Spleen (tissue), 11 donors: ENCODE data around the gene TCAIM. TPM values are rescaled to one million over a fixed set of nuclear protein-coding genes. Genes with fewer than 3 reads are reported as not detected.

Experiments used
- DNase-seq: peaks from one replicate; pipeline ENCODE4 v3.0.0-alpha.2; 2020
- H3K27ac ChIP-seq, 8 donors: fragments of 200-600 bp; sonication (generic) in 7 of 8; 1 replicate in 4 of 8; 2 replicates in 4 of 8; pipeline versions ENCODE4 v1.5.0 to v1.8.0; 2016 to 2021; ENCODE audit warnings: inconsistent platforms in 4 of 8, mild to moderate bottlenecking in 4 of 8, moderate library complexity in 1 of 8
- H3K27me3 ChIP-seq, 7 donors: fragments of 200-600 bp; sonication (generic) in 6 of 7; replicated peaks in 1 of 7; 1 replicate in 4 of 7; 2 replicates in 3 of 7; pipeline versions ENCODE4 v1.5.0 to v1.8.0; 2016 to 2021; ENCODE audit warnings: inconsistent platforms in 3 of 7, mild to moderate bottlenecking in 1 of 7
- H3K36me3 ChIP-seq, 6 donors: fragments of 200-600 bp; sonication (generic) in 5 of 6; 1 replicate in 4 of 6; 2 replicates in 2 of 6; pipeline versions ENCODE4 v1.5.0 to v1.8.0; 2016 to 2021; ENCODE audit warnings: inconsistent platforms in 2 of 6
- H3K4me1 ChIP-seq, 6 donors: fragments of 200-600 bp; sonication (generic) in 5 of 6; 1 replicate in 3 of 6; 2 replicates in 3 of 6; pipeline versions ENCODE4 v1.5.0 to v1.8.0; 2016 to 2021; ENCODE audit warnings: inconsistent platforms in 3 of 6
- H3K4me3 ChIP-seq, 8 donors: fragments of 200-600 bp; sonication (generic) in 7 of 8; 1 replicate in 4 of 8; 2 replicates in 4 of 8; pipeline versions ENCODE4 v1.5.0 to v1.8.0; 2016 to 2021; ENCODE audit warnings: inconsistent platforms in 4 of 8, mild to moderate bottlenecking in 4 of 8, moderate library complexity in 2 of 8
- H3K9me3 ChIP-seq, 8 donors: fragments of 200-600 bp; sonication (generic) in 7 of 8; 1 replicate in 4 of 8; 2 replicates in 4 of 8; pipeline versions ENCODE4 v1.5.0 to v1.8.0; 2016 to 2021; ENCODE audit warnings: inconsistent platforms in 4 of 8
- POLR2A ChIP-seq, 3 donors: fragments of 450-650 bp; IDR thresholded peaks; one replicate each; pipeline ENCODE4 v1.5.1; 2017; ENCODE audit warnings: antibody characterized with exemption in 3 of 3, mild to moderate bottlenecking in 1 of 3
- POLR2AphosphoS5 ChIP-seq, 3 donors: sonication (generic); formaldehyde crosslinking; IDR thresholded peaks; one replicate each; pipeline ENCODE4 v1.5.1; 2017; ENCODE audit warnings: antibody characterized with exemption in 3 of 3
- WGBS, 5 donors: extraction: QIAGEN DNeasy Blood & Tissue Kit in 3 of 5; methylation state at CpG; one replicate each; pipeline versions ENCODE4 v1.1.5 to v1.1.7; 2013 to 2018; 5-methylcytosine and 5-hydroxymethylcytosine counted together
- intact Hi-C: fragments of 100-400 bp; cut with DNase I; formaldehyde crosslinking; loops from one replicate; pipeline ENCODE4 v1.15.0; 2023; ENCODE audit warnings: low total_unique reads
- polyA plus RNA-seq, 3 donors: library from polyadenylated mRNA; stranded (reverse); fragments of 200-250 nt; gene quantifications; one replicate each; pipeline ENCODE4 v1.2.1, GENCODE V29; 2013
- total RNA-seq, 7 donors: library from RNA; depleted of rRNA in 3 of 7; stranded (reverse); fragments of >200 nt in 3 of 7; fragmentation: NEBNext Ultra II Directional in 4 of 7; extraction: Animal tissue kit (Norgen Biotek cat#: 25700) in 4 of 7; gene quantifications; one replicate each; pipeline versions ENCODE4 v1.1.0 to v1.2.1, GENCODE V29; 2016 to 2021
- TF ChIP-seq, protein P1 (sequence below), 11 experiments: fragments of 200-600 bp in 7 of 11; fragments of 450-650 bp in 4 of 11; sonication (generic) in 4 of 11; IDR thresholded peaks in 8 of 11; conservative IDR thresholded peaks in 3 of 11; 1 replicate in 7 of 11; 2 replicates in 4 of 11; pipeline versions ENCODE4 v1.4.0 to v1.8.0; 2016 to 2021; ENCODE audit warnings: antibody characterized with exemption in 11 of 11, inconsistent platforms in 4 of 11, mild to moderate bottlenecking in 1 of 11
- donor health status: healthy with polysubstance abuse.
- donor health status: DM: no; HTN: no; CAD: no; lungs with moderate emphysema.
- donor health status: DM: no; HTN: no; CAD: no.
- donor health status: Bipolar disorder and iron deficiency.
- donor health status: healthy.
- donor health status: DM: no; HTN: no; CAD: no.
- donor health status: DM: yes; HTN: yes; CAD: no.

The TCAIM gene
- total and polyA plus RNA-seq, 10 donors, result 7.2 to 31.7 (median 22.9) TPM

DNA sequence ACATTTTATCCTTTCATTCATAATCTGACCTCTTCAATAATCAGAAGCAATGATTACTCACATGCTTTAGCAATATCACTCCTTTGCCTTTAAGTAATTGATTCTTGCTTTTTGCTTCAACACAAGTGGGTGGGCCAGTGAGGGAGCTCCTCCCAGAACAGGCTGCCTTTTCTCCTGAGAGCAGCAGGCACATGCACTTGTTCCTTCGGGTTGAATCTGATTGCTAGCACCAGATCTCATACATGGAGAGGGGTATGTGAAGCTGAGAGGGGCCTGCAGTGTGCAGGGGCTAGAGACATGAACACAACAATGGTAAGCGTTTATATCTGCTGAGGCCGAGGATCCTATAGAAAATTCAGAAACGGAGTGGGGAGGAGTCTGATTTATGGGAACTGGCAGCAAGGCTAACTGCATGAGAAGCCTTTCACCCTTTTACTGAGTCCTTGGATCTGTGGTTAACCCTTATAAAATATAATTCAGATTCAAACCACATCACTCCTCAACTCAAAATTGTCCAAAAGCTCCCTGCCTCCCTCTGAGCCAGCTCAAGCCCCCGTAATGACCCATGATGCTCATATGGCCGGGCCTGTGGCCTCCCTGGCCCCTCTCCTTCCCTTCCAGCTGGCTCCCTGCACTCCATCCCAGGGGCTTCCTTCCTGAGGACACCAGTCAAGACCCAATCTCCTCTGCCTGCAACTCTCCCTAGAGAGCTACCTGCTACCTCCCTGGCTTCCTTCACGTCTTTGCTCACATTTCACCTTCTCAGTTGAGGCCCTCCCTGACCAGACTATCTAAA lies 106.5 kb downstream of the TCAIM start:
- peaks cover 0 to 23% (median 11%) of the 10 kb centered on the region in 6 donors for H3K4me1 ChIP-seq
- H3K27ac ChIP-seq, result no peak overlapping the region
- TF ChIP-seq POLR2A (IDR thresholded peaks at IDR 0.05) (no peak), POLR2AphosphoS5 (IDR thresholded peaks at IDR 0.05) (no peak)
- TF ChIP-seq, protein P1, sequence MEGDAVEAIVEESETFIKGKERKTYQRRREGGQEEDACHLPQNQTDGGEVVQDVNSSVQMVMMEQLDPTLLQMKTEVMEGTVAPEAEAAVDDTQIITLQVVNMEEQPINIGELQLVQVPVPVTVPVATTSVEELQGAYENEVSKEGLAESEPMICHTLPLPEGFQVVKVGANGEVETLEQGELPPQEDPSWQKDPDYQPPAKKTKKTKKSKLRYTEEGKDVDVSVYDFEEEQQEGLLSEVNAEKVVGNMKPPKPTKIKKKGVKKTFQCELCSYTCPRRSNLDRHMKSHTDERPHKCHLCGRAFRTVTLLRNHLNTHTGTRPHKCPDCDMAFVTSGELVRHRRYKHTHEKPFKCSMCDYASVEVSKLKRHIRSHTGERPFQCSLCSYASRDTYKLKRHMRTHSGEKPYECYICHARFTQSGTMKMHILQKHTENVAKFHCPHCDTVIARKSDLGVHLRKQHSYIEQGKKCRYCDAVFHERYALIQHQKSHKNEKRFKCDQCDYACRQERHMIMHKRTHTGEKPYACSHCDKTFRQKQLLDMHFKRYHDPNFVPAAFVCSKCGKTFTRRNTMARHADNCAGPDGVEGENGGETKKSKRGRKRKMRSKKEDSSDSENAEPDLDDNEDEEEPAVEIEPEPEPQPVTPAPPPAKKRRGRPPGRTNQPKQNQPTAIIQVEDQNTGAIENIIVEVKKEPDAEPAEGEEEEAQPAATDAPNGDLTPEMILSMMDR (IDR thresholded peaks at IDR 0.05 in 8 of 11, conservative IDR thresholded peaks at IDR 0.05 in 3 of 11), result no peak
- H3K4me3 ChIP-seq, result no peak overlapping the region
- H3K27me3 ChIP-seq, result no peaks in the 10 kb centered on the region
- peaks cover 0 to 78% (median 52%) of the 10 kb centered on the region in 6 donors for H3K36me3 ChIP-seq
- intact Hi-C loops, result no loop called here
- 94 to 97% (median 96%) methylated on average over 7 of the region's 7 CpGs for WGBS, 5 donors
- no peak for DNase-seq
- H3K9me3 ChIP-seq, result peaks cover 0 to 19% (median 2%) of the 10 kb centered on the region in 8 donors

DNA sequence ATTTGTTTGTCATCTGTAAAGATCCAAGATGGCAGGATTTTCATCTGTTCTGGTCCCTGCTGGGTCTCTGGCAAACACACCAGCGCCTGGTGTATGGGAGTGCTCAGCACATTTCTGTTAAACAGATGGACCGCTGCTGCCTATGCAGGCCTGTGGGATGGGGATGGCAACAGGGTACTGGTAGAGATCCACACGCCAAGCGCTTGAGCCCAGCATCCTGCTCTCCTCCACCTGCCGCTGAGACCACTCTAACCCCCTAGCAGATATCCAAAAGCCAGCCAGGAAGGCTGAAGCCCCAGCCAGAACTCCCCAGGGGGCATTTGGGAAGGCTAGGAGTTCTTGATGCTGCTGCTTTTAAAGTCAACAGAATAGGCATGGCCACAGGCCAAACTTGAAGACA lies 107.2 kb downstream of the TCAIM start:
- intact Hi-C loops, result no loop called here
- Histone ChIP-seq H3K36me3 (peaks cover 0 to 85% (median 59%) of the 10 kb centered on the region in 6 donors), H3K4me3 (no peak overlapping the region), H3K9me3 (peaks cover 0 to 19% (median 2%) of the 10 kb centered on the region in 8 donors), H3K4me1 (peaks cover 0 to 16% (median 4%) of the 10 kb centered on the region in 6 donors), H3K27me3 (no peaks in the 10 kb centered on the region), H3K27ac (no peak overlapping the region)
- WGBS, 5 donors, result 93 to 99% (median 98%) methylated on average over 3 to 5 of the region's 5 CpGs
- no peak for DNase-seq
- TF ChIP-seq POLR2A (IDR thresholded peaks at IDR 0.05), result no peak
- TF ChIP-seq POLR2AphosphoS5 (IDR thresholded peaks at IDR 0.05), result no peak
- TF ChIP-seq, protein P1 (IDR thresholded peaks at IDR 0.05 in 8 of 11, conservative IDR thresholded peaks at IDR 0.05 in 3 of 11), result no peak

DNA sequence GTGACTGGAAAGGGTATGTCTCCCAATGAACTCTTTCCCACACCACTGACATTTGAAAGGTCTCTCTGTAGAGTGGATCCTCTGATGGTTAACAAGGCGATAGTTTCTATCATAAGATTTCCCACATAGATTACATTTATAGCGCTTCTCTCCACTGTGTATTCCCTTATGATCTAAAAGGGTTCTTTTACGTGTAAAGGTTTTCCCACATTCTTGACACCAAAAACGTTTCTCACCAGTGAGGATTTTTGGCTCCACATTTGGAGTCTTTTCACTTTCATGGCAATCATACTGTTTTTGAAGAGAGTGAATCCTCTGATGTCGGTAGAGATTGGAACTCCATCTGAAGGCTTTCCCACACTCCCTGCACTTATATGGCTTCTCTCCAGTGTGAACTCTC lies 108.4 kb downstream of the TCAIM start:
- H3K9me3 ChIP-seq, result peaks cover 0 to 19% (median 2%) of the 10 kb centered on the region in 8 donors
- intact Hi-C loops, result no loop called here
- peaks cover 0 to 5% (median 0%) of the 10 kb centered on the region in 6 donors for H3K4me1 ChIP-seq
- DNase-seq, result no peak
- H3K27me3 ChIP-seq, result no peaks in the 10 kb centered on the region
- peaks cover 0 to 96% (median 64%) of the 10 kb centered on the region in 6 donors for H3K36me3 ChIP-seq
- no peak overlapping the region for H3K4me3 ChIP-seq
- 94 to 99% (median 96%) methylated on average over 5 of the region's 5 CpGs for WGBS, 5 donors
- TF ChIP-seq POLR2AphosphoS5 (IDR thresholded peaks at IDR 0.05) (no peak), POLR2A (IDR thresholded peaks at IDR 0.05) (no peak)
- H3K27ac ChIP-seq, result no peak overlapping the region

DNA sequence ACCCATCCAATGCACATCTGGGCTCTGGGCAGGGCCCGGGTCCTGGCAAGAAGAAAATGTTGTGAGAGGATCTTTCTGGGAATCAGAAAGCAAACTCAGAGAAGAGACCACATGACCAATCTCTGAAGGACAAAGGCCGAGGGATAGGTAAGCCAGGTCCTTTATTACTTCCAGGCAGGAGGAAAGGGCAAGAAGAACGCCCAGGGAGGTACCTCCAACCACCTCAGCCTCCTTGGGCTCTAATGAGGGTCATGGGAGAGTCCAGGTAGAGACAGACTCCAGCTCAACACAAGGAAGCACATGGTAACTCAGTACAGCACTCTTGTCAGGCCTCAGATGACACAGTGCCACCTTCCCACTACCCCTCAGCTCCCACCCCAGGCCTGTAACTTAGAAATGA lies 112.9 kb downstream of the TCAIM start:
- DNase-seq, result no peak
- H3K36me3 ChIP-seq, result peaks cover 3 to 100% (median 84%) of the 10 kb centered on the region in 6 donors
- no peaks in the 10 kb centered on the region for H3K4me1 ChIP-seq
- TF ChIP-seq POLR2A (IDR thresholded peaks at IDR 0.05), result no peak
- TF ChIP-seq, protein P1 (IDR thresholded peaks at IDR 0.05 in 8 of 11, conservative IDR thresholded peaks at IDR 0.05 in 3 of 11), result no peak
- no peak for TF ChIP-seq POLR2AphosphoS5 (IDR thresholded peaks at IDR 0.05)
- no peak overlapping the region for H3K4me3 ChIP-seq
- H3K27me3 ChIP-seq, result no peaks in the 10 kb centered on the region
- peaks cover 0 to 19% (median 2%) of the 10 kb centered on the region in 8 donors for H3K9me3 ChIP-seq
- intact Hi-C loops, result no loop called here
- H3K27ac ChIP-seq, result peak overlapping the region in 2 of 8 donors; percentile 9 to 16
- WGBS, 5 donors, result 91 to 95% (median 94%) methylated on average over 3 of the region's 3 CpGs
